ENCODE data around the gene PHPT1. TPM values are rescaled to one million over a fixed set of nuclear protein-coding genes. Genes with fewer than 3 reads are reported as not detected.

PHPT1 gene
- total and polyA plus RNA-seq, 2 of the 8 experiments (the other 6 are each of a cell fraction or from before 2014, with no cell fraction given) = 109 to 226 TPM

DNA sequence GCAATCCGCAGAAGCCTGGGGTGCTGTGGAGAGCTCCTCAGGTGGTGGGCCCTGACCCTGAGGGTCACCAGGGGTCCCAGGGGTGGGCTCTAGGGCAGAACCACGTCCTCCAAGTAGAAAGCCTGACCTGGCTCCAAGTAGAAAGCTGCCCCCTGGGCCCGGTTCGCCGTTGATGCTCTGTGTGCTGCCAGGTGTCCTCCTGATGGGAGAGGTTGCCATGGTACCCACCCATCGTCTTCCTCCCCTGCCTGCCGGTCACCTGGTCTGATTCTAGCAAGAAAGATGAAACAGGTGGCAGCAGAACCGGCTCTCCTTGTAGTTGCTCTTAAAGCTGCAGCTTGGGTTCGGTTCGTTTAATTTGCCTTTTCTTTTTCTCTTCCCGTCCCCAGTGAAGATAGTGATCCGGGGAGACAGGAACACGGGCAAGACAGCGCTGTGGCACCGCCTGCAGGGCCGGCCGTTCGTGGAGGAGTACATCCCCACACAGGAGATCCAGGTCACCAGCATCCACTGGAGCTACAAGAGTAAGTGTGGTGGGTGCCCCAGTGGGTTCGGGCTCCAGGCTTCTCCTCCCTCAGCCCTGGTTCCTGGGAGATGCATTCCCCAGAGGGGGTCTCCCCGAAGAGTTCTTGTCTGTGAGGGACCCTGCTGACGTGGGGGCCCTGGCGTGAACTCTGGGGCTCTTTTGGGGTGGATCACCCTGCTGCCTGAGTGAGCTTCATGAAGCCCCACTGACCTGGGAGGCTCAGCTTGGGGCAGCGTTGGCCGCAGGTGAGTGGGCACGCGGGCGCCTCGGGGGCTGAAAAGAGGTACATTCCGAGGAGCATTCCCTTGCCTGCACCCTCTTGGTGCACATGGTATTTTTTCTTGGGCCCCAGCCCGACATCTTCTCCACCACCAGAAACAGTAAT lies 25.8 kb upstream of the PHPT1 start (continued):
- TF ChIP-seq, protein P1, sequence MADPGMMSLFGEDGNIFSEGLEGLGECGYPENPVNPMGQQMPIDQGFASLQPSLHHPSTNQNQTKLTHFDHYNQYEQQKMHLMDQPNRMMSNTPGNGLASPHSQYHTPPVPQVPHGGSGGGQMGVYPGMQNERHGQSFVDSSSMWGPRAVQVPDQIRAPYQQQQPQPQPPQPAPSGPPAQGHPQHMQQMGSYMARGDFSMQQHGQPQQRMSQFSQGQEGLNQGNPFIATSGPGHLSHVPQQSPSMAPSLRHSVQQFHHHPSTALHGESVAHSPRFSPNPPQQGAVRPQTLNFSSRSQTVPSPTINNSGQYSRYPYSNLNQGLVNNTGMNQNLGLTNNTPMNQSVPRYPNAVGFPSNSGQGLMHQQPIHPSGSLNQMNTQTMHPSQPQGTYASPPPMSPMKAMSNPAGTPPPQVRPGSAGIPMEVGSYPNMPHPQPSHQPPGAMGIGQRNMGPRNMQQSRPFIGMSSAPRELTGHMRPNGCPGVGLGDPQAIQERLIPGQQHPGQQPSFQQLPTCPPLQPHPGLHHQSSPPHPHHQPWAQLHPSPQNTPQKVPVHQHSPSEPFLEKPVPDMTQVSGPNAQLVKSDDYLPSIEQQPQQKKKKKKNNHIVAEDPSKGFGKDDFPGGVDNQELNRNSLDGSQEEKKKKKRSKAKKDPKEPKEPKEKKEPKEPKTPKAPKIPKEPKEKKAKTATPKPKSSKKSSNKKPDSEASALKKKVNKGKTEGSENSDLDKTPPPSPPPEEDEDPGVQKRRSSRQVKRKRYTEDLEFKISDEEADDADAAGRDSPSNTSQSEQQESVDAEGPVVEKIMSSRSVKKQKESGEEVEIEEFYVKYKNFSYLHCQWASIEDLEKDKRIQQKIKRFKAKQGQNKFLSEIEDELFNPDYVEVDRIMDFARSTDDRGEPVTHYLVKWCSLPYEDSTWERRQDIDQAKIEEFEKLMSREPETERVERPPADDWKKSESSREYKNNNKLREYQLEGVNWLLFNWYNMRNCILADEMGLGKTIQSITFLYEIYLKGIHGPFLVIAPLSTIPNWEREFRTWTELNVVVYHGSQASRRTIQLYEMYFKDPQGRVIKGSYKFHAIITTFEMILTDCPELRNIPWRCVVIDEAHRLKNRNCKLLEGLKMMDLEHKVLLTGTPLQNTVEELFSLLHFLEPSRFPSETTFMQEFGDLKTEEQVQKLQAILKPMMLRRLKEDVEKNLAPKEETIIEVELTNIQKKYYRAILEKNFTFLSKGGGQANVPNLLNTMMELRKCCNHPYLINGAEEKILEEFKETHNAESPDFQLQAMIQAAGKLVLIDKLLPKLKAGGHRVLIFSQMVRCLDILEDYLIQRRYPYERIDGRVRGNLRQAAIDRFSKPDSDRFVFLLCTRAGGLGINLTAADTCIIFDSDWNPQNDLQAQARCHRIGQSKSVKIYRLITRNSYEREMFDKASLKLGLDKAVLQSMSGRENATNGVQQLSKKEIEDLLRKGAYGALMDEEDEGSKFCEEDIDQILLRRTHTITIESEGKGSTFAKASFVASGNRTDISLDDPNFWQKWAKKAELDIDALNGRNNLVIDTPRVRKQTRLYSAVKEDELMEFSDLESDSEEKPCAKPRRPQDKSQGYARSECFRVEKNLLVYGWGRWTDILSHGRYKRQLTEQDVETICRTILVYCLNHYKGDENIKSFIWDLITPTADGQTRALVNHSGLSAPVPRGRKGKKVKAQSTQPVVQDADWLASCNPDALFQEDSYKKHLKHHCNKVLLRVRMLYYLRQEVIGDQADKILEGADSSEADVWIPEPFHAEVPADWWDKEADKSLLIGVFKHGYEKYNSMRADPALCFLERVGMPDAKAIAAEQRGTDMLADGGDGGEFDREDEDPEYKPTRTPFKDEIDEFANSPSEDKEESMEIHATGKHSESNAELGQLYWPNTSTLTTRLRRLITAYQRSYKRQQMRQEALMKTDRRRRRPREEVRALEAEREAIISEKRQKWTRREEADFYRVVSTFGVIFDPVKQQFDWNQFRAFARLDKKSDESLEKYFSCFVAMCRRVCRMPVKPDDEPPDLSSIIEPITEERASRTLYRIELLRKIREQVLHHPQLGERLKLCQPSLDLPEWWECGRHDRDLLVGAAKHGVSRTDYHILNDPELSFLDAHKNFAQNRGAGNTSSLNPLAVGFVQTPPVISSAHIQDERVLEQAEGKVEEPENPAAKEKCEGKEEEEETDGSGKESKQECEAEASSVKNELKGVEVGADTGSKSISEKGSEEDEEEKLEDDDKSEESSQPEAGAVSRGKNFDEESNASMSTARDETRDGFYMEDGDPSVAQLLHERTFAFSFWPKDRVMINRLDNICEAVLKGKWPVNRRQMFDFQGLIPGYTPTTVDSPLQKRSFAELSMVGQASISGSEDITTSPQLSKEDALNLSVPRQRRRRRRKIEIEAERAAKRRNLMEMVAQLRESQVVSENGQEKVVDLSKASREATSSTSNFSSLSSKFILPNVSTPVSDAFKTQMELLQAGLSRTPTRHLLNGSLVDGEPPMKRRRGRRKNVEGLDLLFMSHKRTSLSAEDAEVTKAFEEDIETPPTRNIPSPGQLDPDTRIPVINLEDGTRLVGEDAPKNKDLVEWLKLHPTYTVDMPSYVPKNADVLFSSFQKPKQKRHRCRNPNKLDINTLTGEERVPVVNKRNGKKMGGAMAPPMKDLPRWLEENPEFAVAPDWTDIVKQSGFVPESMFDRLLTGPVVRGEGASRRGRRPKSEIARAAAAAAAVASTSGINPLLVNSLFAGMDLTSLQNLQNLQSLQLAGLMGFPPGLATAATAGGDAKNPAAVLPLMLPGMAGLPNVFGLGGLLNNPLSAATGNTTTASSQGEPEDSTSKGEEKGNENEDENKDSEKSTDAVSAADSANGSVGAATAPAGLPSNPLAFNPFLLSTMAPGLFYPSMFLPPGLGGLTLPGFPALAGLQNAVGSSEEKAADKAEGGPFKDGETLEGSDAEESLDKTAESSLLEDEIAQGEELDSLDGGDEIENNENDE (IDR thresholded peaks at IDR 0.05; ENCODE audit: insufficient replicate concordance, low read length) = no peak
- no peak for TF ChIP-seq TCF12 (IDR thresholded peaks at IDR 0.05; ENCODE audit: low read depth, low read length)
